ENCODE results near the gene SMCHD1.

DNA sequence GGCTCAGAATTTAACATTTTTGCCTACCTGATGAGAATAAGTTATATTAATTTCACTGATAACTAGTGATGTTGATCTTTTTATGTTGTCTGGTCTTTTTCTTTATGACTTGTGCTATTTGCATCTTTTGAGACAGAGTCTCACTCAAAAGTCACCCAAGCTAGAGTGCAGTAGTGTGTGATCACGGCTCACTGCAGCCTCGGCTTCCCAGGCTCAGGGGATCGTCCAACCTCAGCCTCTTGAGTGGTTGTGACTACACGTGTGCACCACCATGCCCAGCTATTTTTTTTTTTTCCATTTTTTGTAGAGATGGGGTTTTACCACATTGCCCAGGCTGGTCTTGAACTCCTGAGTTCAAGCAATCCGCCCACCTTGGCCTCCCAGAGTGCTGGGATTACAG is 7.5 kb downstream of the SMCHD1 start:
- TF ChIP-seq POLR2AphosphoS5 (IDR thresholded peaks at IDR 0.05; ENCODE audit: low read depth, low read length) (no peak), TAF1 (IDR thresholded peaks at IDR 0.05; ENCODE audit: borderline replicate concordance, insufficient read depth, low read length) (no peak), SIN3A (IDR thresholded peaks at IDR 0.05; ENCODE audit: borderline replicate concordance, insufficient read depth, low read length) (no peak)
- TF ChIP-seq, protein P1, sequence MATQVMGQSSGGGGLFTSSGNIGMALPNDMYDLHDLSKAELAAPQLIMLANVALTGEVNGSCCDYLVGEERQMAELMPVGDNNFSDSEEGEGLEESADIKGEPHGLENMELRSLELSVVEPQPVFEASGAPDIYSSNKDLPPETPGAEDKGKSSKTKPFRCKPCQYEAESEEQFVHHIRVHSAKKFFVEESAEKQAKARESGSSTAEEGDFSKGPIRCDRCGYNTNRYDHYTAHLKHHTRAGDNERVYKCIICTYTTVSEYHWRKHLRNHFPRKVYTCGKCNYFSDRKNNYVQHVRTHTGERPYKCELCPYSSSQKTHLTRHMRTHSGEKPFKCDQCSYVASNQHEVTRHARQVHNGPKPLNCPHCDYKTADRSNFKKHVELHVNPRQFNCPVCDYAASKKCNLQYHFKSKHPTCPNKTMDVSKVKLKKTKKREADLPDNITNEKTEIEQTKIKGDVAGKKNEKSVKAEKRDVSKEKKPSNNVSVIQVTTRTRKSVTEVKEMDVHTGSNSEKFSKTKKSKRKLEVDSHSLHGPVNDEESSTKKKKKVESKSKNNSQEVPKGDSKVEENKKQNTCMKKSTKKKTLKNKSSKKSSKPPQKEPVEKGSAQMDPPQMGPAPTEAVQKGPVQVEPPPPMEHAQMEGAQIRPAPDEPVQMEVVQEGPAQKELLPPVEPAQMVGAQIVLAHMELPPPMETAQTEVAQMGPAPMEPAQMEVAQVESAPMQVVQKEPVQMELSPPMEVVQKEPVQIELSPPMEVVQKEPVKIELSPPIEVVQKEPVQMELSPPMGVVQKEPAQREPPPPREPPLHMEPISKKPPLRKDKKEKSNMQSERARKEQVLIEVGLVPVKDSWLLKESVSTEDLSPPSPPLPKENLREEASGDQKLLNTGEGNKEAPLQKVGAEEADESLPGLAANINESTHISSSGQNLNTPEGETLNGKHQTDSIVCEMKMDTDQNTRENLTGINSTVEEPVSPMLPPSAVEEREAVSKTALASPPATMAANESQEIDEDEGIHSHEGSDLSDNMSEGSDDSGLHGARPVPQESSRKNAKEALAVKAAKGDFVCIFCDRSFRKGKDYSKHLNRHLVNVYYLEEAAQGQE (IDR thresholded peaks at IDR 0.05; ENCODE audit: insufficient read depth in 1 of 2, low read depth in 2 of 2, low read length in 2 of 2), result no peak

Data from PFSK-1 (cell line).